Ovary (tissue), 3 donors: ENCODE results near the gene TCEAL5.

Experiments
- CTCF ChIP-seq, 3 donors: fragments of 450-650 bp in 2 of 3; fragments of 200-600 bp in 1 of 3; IDR thresholded peaks; one replicate each; pipeline versions ENCODE4 v1.5.1 to v1.8.0; 2016 to 2022; ENCODE audit warnings: antibody characterized with exemption in 3 of 3, mild to moderate bottlenecking in 1 of 3
- EP300 ChIP-seq: sonication (generic); formaldehyde crosslinking; IDR thresholded peaks from one replicate; pipeline ENCODE4 v1.6.1; 2017; ENCODE audit warnings: antibody characterized with exemption
- POLR2A ChIP-seq: fragments of 450-650 bp; IDR thresholded peaks from one replicate; pipeline ENCODE4 v1.6.1; 2017; ENCODE audit warnings: antibody characterized with exemption, mild to moderate bottlenecking, moderate library complexity
- donor health status: DM: no; HTN: no; CAD: no.

- TF ChIP-seq CTCF (IDR thresholded peaks at IDR 0.05) (no peak), POLR2A (no peak), EP300 (no peak)
Observed at GRCh38 chrX:103254171-103254824, 22.3 kb downstream of the TCEAL5 start.
